Suprapubic skin (tissue), 4 donors: ENCODE results near the gene GAD2. TPM values are rescaled to one million over a fixed set of nuclear protein-coding genes. Genes with fewer than 3 reads are reported as not detected.

Experiments
- DNase-seq, 2 donors: peaks; one replicate each; pipeline ENCODE4 v3.0.0-alpha.2; 2019; ENCODE audit warnings: low spot score in 2 of 2
- H3K27ac ChIP-seq: fragments of 200-600 bp; sonication (generic); one replicate; pipeline ENCODE4 v1.5.1; 2019
- H3K27me3 ChIP-seq: fragments of 200-600 bp; sonication (generic); one replicate; pipeline ENCODE4 v1.5.1; 2019
- H3K36me3 ChIP-seq: fragments of 200-600 bp; sonication (generic); one replicate; pipeline ENCODE4 v1.5.1; 2019
- H3K4me1 ChIP-seq: fragments of 200-600 bp; sonication (generic); one replicate; pipeline ENCODE4 v1.5.1; 2019
- H3K4me3 ChIP-seq: fragments of 200-600 bp; sonication (generic); one replicate; pipeline ENCODE4 v1.5.1; 2019; ENCODE audit warnings: mild to moderate bottlenecking
- H3K9me3 ChIP-seq: fragments of 200-600 bp; sonication (generic); one replicate; pipeline ENCODE4 v1.5.1; 2019
- EP300 ChIP-seq: sonication (generic); formaldehyde crosslinking; IDR thresholded peaks from one replicate; pipeline ENCODE4 v1.6.1; 2017; ENCODE audit warnings: antibody characterized with exemption
- POLR2A ChIP-seq, 2 donors: fragments of 450-650 bp; IDR thresholded peaks; one replicate each; pipeline ENCODE4 v1.6.1; 2017; ENCODE audit warnings: antibody characterized with exemption in 2 of 2, mild to moderate bottlenecking in 2 of 2, moderate library complexity in 2 of 2
- POLR2AphosphoS5 ChIP-seq, 3 donors: sonication (generic); formaldehyde crosslinking; IDR thresholded peaks; one replicate each; pipeline ENCODE4 v1.6.1; 2017; ENCODE audit warnings: antibody characterized with exemption in 3 of 3
- WGBS: methylation state at CpG from one replicate; pipeline ENCODE4 v1.1.5; 2018; 5-methylcytosine and 5-hydroxymethylcytosine counted together
- total RNA-seq, 4 donors: library from RNA; depleted of rRNA; stranded (reverse); fragments of >200 nt; gene quantifications; one replicate each; pipeline ENCODE4 v1.1.0, GENCODE V29; 2016
- TF ChIP-seq, protein P1 (sequence below), 2 donors: fragments of 200-600 bp in 1 of 2; fragments of 450-650 bp in 1 of 2; sonication (generic) in 1 of 2; IDR thresholded peaks; one replicate each; pipeline ENCODE4 v1.5.1; 2016 to 2019; ENCODE audit warnings: antibody characterized with exemption in 2 of 2, mild to moderate bottlenecking in 1 of 2, moderate library complexity in 1 of 2

The GAD2 gene
- total RNA-seq, result not detected

- Histone ChIP-seq H3K27me3 (peaks cover 100% of the 10 kb centered on the region), H3K36me3 (no peaks in the 10 kb centered on the region), H3K27ac (no peak within 1 kb of the TSS), H3K4me3 (peak within 1 kb of the TSS; percentile 28), H3K4me1 (peaks cover 39% of the 10 kb centered on the region), H3K9me3 (no peaks in the 10 kb centered on the region)
- no peak for DNase-seq
- TF ChIP-seq POLR2AphosphoS5 (IDR thresholded peaks at IDR 0.05) (no peak), POLR2A (IDR thresholded peaks at IDR 0.05) (no peak), EP300 (no peak)
- TF ChIP-seq, protein P1, sequence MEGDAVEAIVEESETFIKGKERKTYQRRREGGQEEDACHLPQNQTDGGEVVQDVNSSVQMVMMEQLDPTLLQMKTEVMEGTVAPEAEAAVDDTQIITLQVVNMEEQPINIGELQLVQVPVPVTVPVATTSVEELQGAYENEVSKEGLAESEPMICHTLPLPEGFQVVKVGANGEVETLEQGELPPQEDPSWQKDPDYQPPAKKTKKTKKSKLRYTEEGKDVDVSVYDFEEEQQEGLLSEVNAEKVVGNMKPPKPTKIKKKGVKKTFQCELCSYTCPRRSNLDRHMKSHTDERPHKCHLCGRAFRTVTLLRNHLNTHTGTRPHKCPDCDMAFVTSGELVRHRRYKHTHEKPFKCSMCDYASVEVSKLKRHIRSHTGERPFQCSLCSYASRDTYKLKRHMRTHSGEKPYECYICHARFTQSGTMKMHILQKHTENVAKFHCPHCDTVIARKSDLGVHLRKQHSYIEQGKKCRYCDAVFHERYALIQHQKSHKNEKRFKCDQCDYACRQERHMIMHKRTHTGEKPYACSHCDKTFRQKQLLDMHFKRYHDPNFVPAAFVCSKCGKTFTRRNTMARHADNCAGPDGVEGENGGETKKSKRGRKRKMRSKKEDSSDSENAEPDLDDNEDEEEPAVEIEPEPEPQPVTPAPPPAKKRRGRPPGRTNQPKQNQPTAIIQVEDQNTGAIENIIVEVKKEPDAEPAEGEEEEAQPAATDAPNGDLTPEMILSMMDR (IDR thresholded peaks at IDR 0.05), result no peak
- WGBS, result 5% methylated on average over 24 of the region's 60 CpGs
These were observed at the start of gene GAD2 for GRCh38 chr10:26216585-26217395. Gene GAD2, plus strand, starts transcription at chr10:26216774. Its CDS starts 36 bp downstream, at chr10:26216810.

DNA sequence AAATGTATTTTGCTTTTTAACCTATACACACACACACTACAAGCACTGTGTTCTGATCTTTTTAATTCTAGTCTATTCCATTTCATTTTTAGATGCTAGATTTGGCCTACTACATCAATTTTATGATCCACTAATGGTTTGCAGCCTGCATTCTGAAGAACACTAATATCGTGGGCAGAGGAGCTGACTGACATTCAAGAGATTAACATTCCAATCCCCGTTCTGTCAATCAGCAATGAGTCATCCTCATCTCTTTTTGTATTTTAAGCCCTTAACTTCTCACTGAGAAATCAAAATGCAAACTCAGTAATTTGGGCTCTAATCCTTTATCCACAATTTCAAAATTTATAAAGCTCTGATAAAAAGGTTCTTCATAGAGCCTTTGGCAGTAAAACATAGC, 47.1 kb upstream of the GAD2 start:
- 46% methylated on average over 2 of the region's 2 CpGs for WGBS
- no peak for TF ChIP-seq EP300
- TF ChIP-seq, protein P1 (IDR thresholded peaks at IDR 0.05), result no peak
- TF ChIP-seq POLR2AphosphoS5 (IDR thresholded peaks at IDR 0.05), result no peak
- no peak for TF ChIP-seq POLR2A (IDR thresholded peaks at IDR 0.05)
- Histone ChIP-seq H3K27me3 (no peaks in the 10 kb centered on the region), H3K4me1 (no peaks in the 10 kb centered on the region), H3K4me3 (no peak overlapping the region), H3K36me3 (no peaks in the 10 kb centered on the region), H3K9me3 (no peaks in the 10 kb centered on the region), H3K27ac (no peak overlapping the region)
- no peak for DNase-seq

GRCh38 chr10:26172131-26172530, 44.4 kb upstream of the GAD2 start:
- Histone ChIP-seq H3K27me3 (no peaks in the 10 kb centered on the region), H3K4me3 (no peak overlapping the region), H3K36me3 (no peaks in the 10 kb centered on the region), H3K4me1 (no peaks in the 10 kb centered on the region), H3K9me3 (no peaks in the 10 kb centered on the region), H3K27ac (no peak overlapping the region)
- TF ChIP-seq EP300 (no peak), POLR2AphosphoS5 (IDR thresholded peaks at IDR 0.05) (no peak), POLR2A (IDR thresholded peaks at IDR 0.05) (no peak)
- TF ChIP-seq, protein P1 (IDR thresholded peaks at IDR 0.05), result no peak
- WGBS, result 69% methylated on average over 7 of the region's 7 CpGs
- no peak for DNase-seq

DNA sequence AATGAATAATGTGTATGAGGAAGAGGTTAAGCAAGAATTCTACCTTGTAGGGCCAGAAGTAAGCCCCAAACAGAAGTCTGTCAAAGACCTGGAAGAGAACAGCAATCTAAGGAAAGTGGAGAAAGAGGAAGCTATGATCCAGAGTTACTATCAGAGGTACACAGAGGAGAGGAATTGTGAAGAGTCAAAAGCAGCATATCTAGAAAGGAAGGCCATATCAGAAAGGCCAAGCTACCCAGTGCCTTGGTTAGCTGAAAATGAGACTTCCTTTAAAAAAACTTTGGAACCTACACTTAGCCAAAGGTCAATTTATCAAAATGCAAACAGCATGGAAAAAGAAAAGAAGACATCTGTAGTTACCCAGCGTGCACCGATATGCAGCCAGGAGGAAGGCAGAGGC, 42.7 kb upstream of the GAD2 start:
- TF ChIP-seq POLR2A (IDR thresholded peaks at IDR 0.05), result no peak
- TF ChIP-seq, protein P1 (IDR thresholded peaks at IDR 0.05), result no peak
- no peak for TF ChIP-seq EP300
- TF ChIP-seq POLR2AphosphoS5 (IDR thresholded peaks at IDR 0.05), result no peak
- no peak overlapping the region for H3K4me3 ChIP-seq
- no peak for DNase-seq
- no peaks in the 10 kb centered on the region for H3K36me3 ChIP-seq
- no peaks in the 10 kb centered on the region for H3K27me3 ChIP-seq
- H3K27ac ChIP-seq, result no peak overlapping the region
- H3K4me1 ChIP-seq, result no peaks in the 10 kb centered on the region
- no peaks in the 10 kb centered on the region for H3K9me3 ChIP-seq
- WGBS, result 82% methylated on average over 2 of the region's 2 CpGs

DNA sequence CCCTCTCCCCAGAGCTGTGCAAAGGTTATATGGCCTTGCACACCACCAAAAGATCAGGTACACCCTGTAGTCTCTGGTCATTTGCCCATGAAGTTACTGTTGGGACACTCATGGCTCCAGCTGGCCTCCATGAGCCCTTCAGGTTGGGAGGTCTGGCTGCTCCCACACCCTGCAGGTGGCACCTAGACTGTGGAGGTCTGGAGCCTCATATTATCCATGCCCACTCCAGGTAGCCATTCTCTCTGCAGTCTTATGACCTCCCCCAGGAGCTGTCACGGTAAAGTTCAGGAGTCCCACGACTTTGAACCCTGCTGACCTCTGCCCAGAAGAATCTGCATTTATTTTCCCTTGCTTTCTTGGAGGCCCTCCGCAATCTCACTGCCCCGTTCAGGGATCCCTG, 39.2 kb upstream of the GAD2 start:
- Histone ChIP-seq H3K9me3 (no peaks in the 10 kb centered on the region), H3K27me3 (no peaks in the 10 kb centered on the region), H3K27ac (no peak overlapping the region), H3K36me3 (no peaks in the 10 kb centered on the region), H3K4me3 (no peak overlapping the region), H3K4me1 (no peaks in the 10 kb centered on the region)
- no peak for DNase-seq
- TF ChIP-seq, protein P1 (IDR thresholded peaks at IDR 0.05), result no peak
- TF ChIP-seq EP300, result no peak
- no peak for TF ChIP-seq POLR2AphosphoS5 (IDR thresholded peaks at IDR 0.05)
- TF ChIP-seq POLR2A (IDR thresholded peaks at IDR 0.05), result no peak
- 90% methylated on average over 4 of the region's 4 CpGs for WGBS
